ENCODE results near the gene TBX1. TPM values are rescaled to one million over a fixed set of nuclear protein-coding genes. Genes with fewer than 3 reads are reported as not detected.

TBX1 gene
- total RNA-seq, 1 experiment from 2014 or later: 0.74 TPM

- Histone ChIP-seq H3K9me3 (ENCODE audit: insufficient read depth, low read depth) (no peaks in the 10 kb centered on the region), H4K20me1 (ENCODE audit: insufficient read depth) (no peaks in the 10 kb centered on the region), H3K4me1 (replicated peaks; ENCODE audit: insufficient read depth) (peaks cover 7% of the 10 kb centered on the region; the same call in 1 of the 2 replicates), H3K27me3 (ENCODE audit: insufficient read depth, low read depth) (peaks cover 18% of the 10 kb centered on the region), H3K79me2 (ENCODE audit: low read depth) (no peaks in the 10 kb centered on the region), H3K9me2 (ENCODE audit: insufficient read depth) (no peaks in the 10 kb centered on the region), H2AFZ (no peak overlapping the region), H3K36me3 (ENCODE audit: low read depth) (no peaks in the 10 kb centered on the region), H3K4me2 (no peak overlapping the region), H3K27ac (no peak overlapping the region), H3K4me3 (no peak overlapping the region), H3F3A (ENCODE audit: insufficient read depth, low read depth) (no peaks in the 10 kb centered on the region)
- intact Hi-C loops (cut with micrococcal nuclease; ENCODE audit: unreplicated experiment): no loop called here
- BruUV-seq (replicated peaks): no TSS peak
- CTCF ChIA-PET: no interaction called here
- POLR2A ChIA-PET (ENCODE audit: unreplicated experiment): no interaction called here
- no peak for TF ChIP-seq CTCF (conservative IDR thresholded peaks at IDR 0.05)
- no peak for DNase-seq
Measured at GRCh38 chr22:19770349-19771220, 10.0 kb downstream of the TBX1 start.

DNA sequence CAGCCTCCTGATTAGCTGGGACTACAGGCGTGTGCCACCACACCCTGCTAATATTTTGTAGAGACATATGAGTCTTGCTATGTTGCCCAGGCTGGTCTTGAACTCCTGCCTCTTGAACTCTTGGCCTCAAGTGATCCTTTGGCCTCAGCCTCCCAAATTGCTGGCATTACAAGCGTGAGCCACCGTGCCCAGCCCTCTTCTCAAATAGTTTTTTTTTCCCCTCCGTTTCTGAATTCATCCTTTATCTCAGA lies 11.8 kb downstream of the TBX1 start:
- peaks cover 5% of the 10 kb centered on the region; the same call in 1 of the 2 replicates for H3K4me1 ChIP-seq (replicated peaks; ENCODE audit: insufficient read depth)
- peaks cover 5% of the 10 kb centered on the region; the same call in 1 of the 2 replicates for H3K27me3 ChIP-seq (ENCODE audit: insufficient read depth, low read depth)
- CTCF ChIA-PET: no interaction called here
- no TSS peak for BruUV-seq (replicated peaks)
- intact Hi-C loops (cut with micrococcal nuclease; ENCODE audit: unreplicated experiment): no loop called here
- POLR2A ChIA-PET (ENCODE audit: unreplicated experiment): no interaction called here
- H3F3A ChIP-seq (ENCODE audit: insufficient read depth, low read depth): no peaks in the 10 kb centered on the region
- H3K27ac ChIP-seq: no peak overlapping the region
- H3K9me2 ChIP-seq (ENCODE audit: insufficient read depth): no peaks in the 10 kb centered on the region
- H3K9me3 ChIP-seq (ENCODE audit: insufficient read depth, low read depth): no peaks in the 10 kb centered on the region
- no peaks in the 10 kb centered on the region for H3K79me2 ChIP-seq (ENCODE audit: low read depth)
- no peaks in the 10 kb centered on the region for H4K20me1 ChIP-seq (ENCODE audit: insufficient read depth)
- DNase-seq: no peak
- no peak overlapping the region for H3K4me2 ChIP-seq
- no peak for TF ChIP-seq CTCF (conservative IDR thresholded peaks at IDR 0.05)
- no peak for TF ChIP-seq EZH2 (IDR thresholded peaks at IDR 0.05; ENCODE audit: low read depth)
- H2AFZ ChIP-seq: no peak overlapping the region
- no peaks in the 10 kb centered on the region for H3K36me3 ChIP-seq (ENCODE audit: low read depth)
- no peak overlapping the region for H3K4me3 ChIP-seq

GRCh38 chr22:19772673-19773469 lies 12.3 kb downstream of the TBX1 start:
- Histone ChIP-seq H3K27ac (no peak overlapping the region), H3K4me2 (no peak overlapping the region), H3K4me1 (replicated peaks; ENCODE audit: insufficient read depth) (no peaks in the 10 kb centered on the region), H3K36me3 (ENCODE audit: low read depth) (no peaks in the 10 kb centered on the region), H3K4me3 (no peak overlapping the region), H4K20me1 (ENCODE audit: insufficient read depth) (no peaks in the 10 kb centered on the region), H3F3A (ENCODE audit: insufficient read depth, low read depth) (no peaks in the 10 kb centered on the region), H2AFZ (no peak overlapping the region), H3K9me2 (ENCODE audit: insufficient read depth) (no peaks in the 10 kb centered on the region), H3K9me3 (ENCODE audit: insufficient read depth, low read depth) (no peaks in the 10 kb centered on the region), H3K27me3 (ENCODE audit: insufficient read depth, low read depth) (no peaks in the 10 kb centered on the region), H3K79me2 (ENCODE audit: low read depth) (no peaks in the 10 kb centered on the region)
- no peak for DNase-seq
- TF ChIP-seq EZH2 (IDR thresholded peaks at IDR 0.05; ENCODE audit: low read depth) (no peak), CTCF (conservative IDR thresholded peaks at IDR 0.05) (no peak)
- CTCF ChIA-PET: no interaction called here
- intact Hi-C loops (cut with micrococcal nuclease; ENCODE audit: unreplicated experiment): no loop called here
- no TSS peak for BruUV-seq (replicated peaks)
- POLR2A ChIA-PET (ENCODE audit: unreplicated experiment): no interaction called here
